ENCODE results near the gene ACVRL1.

Gene ACVRL1

DNA sequence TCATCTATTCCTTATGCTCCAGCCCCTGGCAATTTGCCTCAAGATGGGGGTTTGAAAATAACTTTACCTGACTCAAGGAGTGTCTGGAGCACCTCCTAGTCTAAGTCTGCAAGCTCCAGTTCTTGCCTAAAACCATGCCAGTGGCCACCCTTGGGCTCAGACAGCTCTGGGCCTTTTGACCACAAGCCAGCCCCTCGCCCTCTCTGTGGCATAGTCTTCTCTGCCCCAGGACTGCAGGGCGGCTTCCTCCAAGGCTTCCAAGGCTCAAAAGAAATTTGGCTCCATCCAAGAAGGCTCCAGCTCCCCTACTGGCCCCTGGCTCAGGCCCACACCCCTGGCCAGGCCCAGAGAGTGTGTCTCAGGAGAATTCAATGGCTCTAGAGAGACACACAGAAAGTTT is 14.8 kb downstream of the ACVRL1 start:
- no peak for TF ChIP-seq HDGF (IDR thresholded peaks at IDR 0.05; ENCODE audit: borderline replicate concordance)
- no peak for TF ChIP-seq TARDBP (IDR thresholded peaks at IDR 0.05)
- TF ChIP-seq NFRKB (IDR thresholded peaks at IDR 0.05) = no peak
- no peak for TF ChIP-seq SUZ12 (IDR thresholded peaks at IDR 0.05)
- TF ChIP-seq LEF1 (IDR thresholded peaks at IDR 0.05; ENCODE audit: borderline replicate concordance) = no peak
- TF ChIP-seq BHLHE40 (IDR thresholded peaks at IDR 0.05; ENCODE audit: borderline replicate concordance) = no peak
- TF ChIP-seq ZNF384 (IDR thresholded peaks at IDR 0.05) = no peak
- no peak for TF ChIP-seq ARNT (IDR thresholded peaks at IDR 0.05)
- TF ChIP-seq SP1 (IDR thresholded peaks at IDR 0.05) = no peak
- TF ChIP-seq, protein P1, sequence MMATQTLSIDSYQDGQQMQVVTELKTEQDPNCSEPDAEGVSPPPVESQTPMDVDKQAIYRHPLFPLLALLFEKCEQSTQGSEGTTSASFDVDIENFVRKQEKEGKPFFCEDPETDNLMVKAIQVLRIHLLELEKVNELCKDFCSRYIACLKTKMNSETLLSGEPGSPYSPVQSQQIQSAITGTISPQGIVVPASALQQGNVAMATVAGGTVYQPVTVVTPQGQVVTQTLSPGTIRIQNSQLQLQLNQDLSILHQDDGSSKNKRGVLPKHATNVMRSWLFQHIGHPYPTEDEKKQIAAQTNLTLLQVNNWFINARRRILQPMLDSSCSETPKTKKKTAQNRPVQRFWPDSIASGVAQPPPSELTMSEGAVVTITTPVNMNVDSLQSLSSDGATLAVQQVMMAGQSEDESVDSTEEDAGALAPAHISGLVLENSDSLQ (IDR thresholded peaks at IDR 0.05) = no peak
- ChIA-PET CTCF (interaction anchor here (0.7 to 3.6 kb wide), 3 partner anchors 11 to 389 kb away, joined by 3 to 31 read pairs (median 3); no protein-coding TSS in a partner anchor), POLR2A (no interaction called here)
- DNase-seq (ENCODE audit: extremely low spot score) = no peak

DNA sequence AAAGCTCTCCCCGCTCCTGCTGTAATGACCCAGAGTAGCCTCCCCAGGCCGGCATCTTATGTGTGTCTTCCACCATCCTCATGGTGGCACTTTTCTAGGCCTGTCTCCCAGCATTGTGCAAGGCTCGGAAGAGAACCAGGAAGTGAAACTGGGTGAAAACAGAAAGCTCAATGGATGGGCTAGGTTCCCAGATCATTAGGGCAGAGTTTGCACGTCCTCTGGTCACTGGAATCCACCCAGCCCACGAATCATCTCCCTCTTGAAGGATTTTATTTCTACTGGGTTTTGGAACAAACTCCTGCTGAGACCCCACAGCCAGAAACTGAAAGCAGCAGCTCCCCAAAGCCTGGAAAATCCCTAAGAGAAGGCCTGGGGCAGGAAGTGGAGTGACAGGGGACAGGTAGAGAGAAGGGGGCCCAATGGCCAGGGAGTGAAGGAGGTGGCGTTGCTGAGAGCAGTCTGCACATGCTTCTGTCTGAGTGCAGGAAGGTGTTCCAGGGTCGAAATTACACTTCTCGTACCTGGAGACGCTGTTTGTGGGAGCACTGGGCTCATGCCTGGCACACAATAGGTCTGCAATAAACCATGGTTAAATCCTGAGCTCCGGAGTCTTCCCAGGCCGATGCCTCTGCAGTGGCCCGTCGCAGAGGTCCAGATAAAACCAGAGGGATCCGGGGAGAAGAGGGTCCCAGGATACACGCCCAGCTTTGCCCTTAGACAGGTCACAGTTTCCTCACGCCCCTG is 15.6 kb downstream of the ACVRL1 start:
- TF ChIP-seq FOXA1 (IDR thresholded peaks at IDR 0.05) (no peak), FOXK2 (IDR thresholded peaks at IDR 0.05) (no peak), CTBP1 (IDR thresholded peaks at IDR 0.05; ENCODE audit: borderline replicate concordance) (no peak), L3MBTL2 (conservative IDR thresholded peaks at IDR 0.05) (no peak), HDGF (IDR thresholded peaks at IDR 0.05; ENCODE audit: borderline replicate concordance) (no peak), SP1 (IDR thresholded peaks at IDR 0.05) (no peak), NFRKB (IDR thresholded peaks at IDR 0.05) (no peak), ARNT (IDR thresholded peaks at IDR 0.05) (no peak), LEF1 (IDR thresholded peaks at IDR 0.05; ENCODE audit: borderline replicate concordance) (no peak), BHLHE40 (IDR thresholded peaks at IDR 0.05; ENCODE audit: borderline replicate concordance) (no peak)
- TF ChIP-seq, protein P1 (IDR thresholded peaks at IDR 0.05) = no peak
- no peak for DNase-seq (ENCODE audit: extremely low spot score)
- POLR2A ChIA-PET = no interaction called here
- CTCF ChIA-PET = interaction anchor here (0.7 to 3.6 kb wide), 11 partner anchors 11 to 389 kb away, joined by 3 to 31 read pairs (median 4); no protein-coding TSS in a partner anchor

DNA sequence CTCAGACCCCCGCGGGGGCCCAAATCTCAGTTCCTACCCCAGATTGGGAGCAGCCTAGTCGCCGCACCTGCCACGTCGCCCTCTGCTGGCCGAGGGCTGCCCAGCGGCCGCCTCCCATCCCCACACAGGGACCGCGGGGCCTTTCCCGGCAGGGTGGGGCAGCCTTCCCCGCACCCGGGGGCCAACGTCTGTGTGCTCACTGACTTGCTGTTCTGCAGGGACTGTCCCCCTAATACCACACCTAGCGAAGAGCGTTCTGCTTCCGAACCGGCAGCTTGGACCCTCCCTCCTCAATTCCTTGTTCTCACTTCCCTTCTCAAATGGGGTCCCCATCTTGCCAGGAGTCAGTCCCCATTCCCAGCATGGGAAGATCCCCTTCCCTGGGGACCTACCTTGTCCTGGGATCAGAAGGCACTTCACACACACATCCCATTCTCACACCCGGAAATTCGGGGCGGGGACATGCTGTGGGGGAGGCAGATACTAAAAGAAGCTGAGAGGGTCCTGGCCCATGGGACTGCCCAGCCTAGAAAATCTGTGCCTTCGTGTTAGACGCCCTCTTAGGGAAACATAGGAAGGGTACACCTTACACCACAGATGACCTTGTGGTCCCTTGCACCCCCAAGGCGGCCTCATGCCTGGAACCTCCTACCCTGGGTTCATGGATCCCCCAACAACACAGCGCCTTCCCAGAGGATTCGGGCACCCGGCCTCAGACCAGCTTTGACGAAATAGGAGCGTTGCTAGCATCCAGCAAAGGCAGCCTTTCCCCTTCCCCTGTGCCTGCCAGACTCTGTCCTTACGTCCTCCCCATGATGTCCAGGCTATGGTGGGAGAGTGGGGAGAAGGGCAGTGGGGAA is 16.4 kb downstream of the ACVRL1 start:
- TF ChIP-seq, protein P1 (IDR thresholded peaks at IDR 0.05) = no peak
- no peak for TF ChIP-seq TARDBP (IDR thresholded peaks at IDR 0.05)
- TF ChIP-seq LEF1 (IDR thresholded peaks at IDR 0.05; ENCODE audit: borderline replicate concordance) = no peak
- DNase-seq (ENCODE audit: extremely low spot score) = peak; percentile 80
- CTCF ChIA-PET = interaction anchor here (0.7 to 3.6 kb wide), 10 partner anchors 11 to 237 kb away, joined by 3 to 31 read pairs (median 4); no protein-coding TSS in a partner anchor
- POLR2A ChIA-PET = no interaction called here

DNA sequence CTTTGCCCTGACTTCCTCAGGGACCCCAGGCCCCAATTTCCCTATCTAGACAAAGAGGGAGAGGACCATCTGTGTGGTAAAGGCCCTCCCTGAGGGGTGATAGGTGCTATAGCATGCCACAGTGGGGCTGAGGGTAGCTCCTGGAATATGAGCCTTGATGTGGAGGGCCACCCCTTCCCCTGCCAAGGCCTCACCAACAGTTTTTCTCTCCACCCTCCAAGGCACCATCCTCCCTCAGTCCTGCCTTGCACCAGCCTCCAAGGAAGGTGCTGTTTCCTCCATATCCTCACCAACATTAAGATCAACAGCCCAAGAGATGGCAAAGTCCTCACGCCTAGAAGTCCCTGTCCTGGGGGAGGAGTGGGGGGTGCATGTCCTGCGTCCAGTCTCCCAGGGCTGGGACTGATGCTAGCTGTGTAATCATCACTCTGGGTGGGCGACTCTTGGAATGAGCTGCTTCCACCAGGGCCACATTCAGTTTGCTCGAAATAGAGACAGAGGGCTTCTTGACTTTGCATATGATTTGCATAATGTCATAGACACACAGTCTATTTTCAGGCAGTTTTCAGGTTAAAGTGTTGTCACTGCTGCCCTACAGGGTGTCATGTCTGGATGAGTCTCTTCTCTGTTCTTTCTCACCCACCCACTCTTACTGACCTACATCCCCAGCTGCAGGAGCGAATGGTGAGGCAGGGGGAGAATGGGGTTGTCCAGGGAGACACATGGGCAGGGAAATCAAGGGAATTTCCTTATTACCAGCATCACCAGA is 17.4 kb downstream of the ACVRL1 start:
- TF ChIP-seq FOXM1 (IDR thresholded peaks at IDR 0.05; ENCODE audit: borderline replicate concordance) (no peak), LEF1 (IDR thresholded peaks at IDR 0.05; ENCODE audit: borderline replicate concordance) (no peak), ARNT (IDR thresholded peaks at IDR 0.05) (no peak), ELF4 (IDR thresholded peaks at IDR 0.05) (no peak), SUZ12 (IDR thresholded peaks at IDR 0.05) (no peak), BHLHE40 (IDR thresholded peaks at IDR 0.05; ENCODE audit: borderline replicate concordance) (no peak), FOXA1 (IDR thresholded peaks at IDR 0.05) (no peak), SP1 (IDR thresholded peaks at IDR 0.05) (no peak), TARDBP (IDR thresholded peaks at IDR 0.05) (no peak), HDGF (IDR thresholded peaks at IDR 0.05; ENCODE audit: borderline replicate concordance) (no peak), ZNF384 (IDR thresholded peaks at IDR 0.05) (no peak), CTBP1 (IDR thresholded peaks at IDR 0.05; ENCODE audit: borderline replicate concordance) (no peak), L3MBTL2 (conservative IDR thresholded peaks at IDR 0.05) (no peak), NFRKB (IDR thresholded peaks at IDR 0.05) (no peak), FOXK2 (IDR thresholded peaks at IDR 0.05) (no peak)
- TF ChIP-seq, protein P1 (IDR thresholded peaks at IDR 0.05) = no peak
- ChIA-PET POLR2A (no interaction called here), CTCF (interaction anchor here (3.6 kb wide), 1 partner anchor 13 kb away, joined by 31 read pairs; no protein-coding TSS in a partner anchor)
- no peak for DNase-seq (ENCODE audit: extremely low spot score)

All from HEK293T (cell line).